Activated naive CD8-positive, alpha-beta T cell treated with anti-CD3 and anti-CD28 coated beads, Interleukin-2, amount 50 U/mL, for 24 hours (primary cell): ENCODE measurements around the gene ABCB8.
A peak's percentile ranks its signal among the peaks of the same experiment; 100 is the strongest.
"Not testable (repeated sequence)": the region's sequence is repeated elsewhere in the genome, so short reads cannot be mapped to it uniquely, and the experiment has no call there.

Source experiments
- ATAC-seq: fragments of 150-1000 bp; cut with Tn5 transposase; one replicate; pipeline ENCODE4 v1.10.0; 2021
- DNase-seq: peaks from one replicate; pipeline ENCODE4 v3.0.0; 2021
- H3K27ac Mint-ChIP-seq: one replicate; pipeline ENCODE4 v1.8.0; 2021; ENCODE audit warnings: mild to moderate bottlenecking, mixed read lengths
- H3K27me3 Mint-ChIP-seq: one replicate; pipeline ENCODE4 v1.8.0; 2021; ENCODE audit warnings: mixed read lengths
- H3K36me3 Mint-ChIP-seq: one replicate; pipeline ENCODE4 v1.8.0; 2021; ENCODE audit warnings: low read depth, mixed read lengths
- H3K4me1 Mint-ChIP-seq: one replicate; pipeline ENCODE4 v1.8.0; 2021; ENCODE audit warnings: mixed read lengths
- H3K4me3 Mint-ChIP-seq: one replicate; pipeline ENCODE4 v1.8.0; 2021; ENCODE audit warnings: mild to moderate bottlenecking, moderate library complexity, mixed read lengths
- H3K9me3 Mint-ChIP-seq: one replicate; pipeline ENCODE4 v1.8.0; 2021; ENCODE audit warnings: mixed read lengths

Gene ABCB8

DNA sequence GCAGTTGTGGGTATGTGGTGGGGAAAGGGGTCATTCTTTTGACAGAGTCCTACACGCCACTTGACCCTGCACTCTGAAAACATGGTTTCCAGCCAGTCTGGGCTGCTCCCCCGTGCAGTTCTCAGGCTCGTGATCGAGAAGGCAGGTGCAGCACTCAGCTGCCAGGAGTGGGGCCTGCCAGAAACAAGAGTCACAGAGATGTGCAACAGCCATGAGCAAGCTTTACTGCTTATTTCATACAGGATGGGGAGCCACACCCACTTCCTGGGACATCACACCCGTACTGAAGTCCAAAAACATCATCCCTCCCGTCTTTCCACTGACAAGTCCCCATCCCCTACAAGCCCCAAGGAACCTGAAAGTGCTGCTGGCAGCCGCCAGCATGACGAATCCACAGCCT is 13.3 kb upstream of the ABCB8 start:
- peak overlapping the region; percentile 88 for H3K27ac Mint-ChIP-seq
- ATAC-seq, result no peak
- peak overlapping the region; percentile 12 for H3K4me3 Mint-ChIP-seq
- H3K36me3 Mint-ChIP-seq, result peaks cover 10% of the 10 kb centered on the region
- peaks cover 10% of the 10 kb centered on the region for H3K27me3 Mint-ChIP-seq
- no peak for DNase-seq
- peaks cover 75% of the 10 kb centered on the region for H3K4me1 Mint-ChIP-seq
- H3K9me3 Mint-ChIP-seq, result no peaks in the 10 kb centered on the region

DNA sequence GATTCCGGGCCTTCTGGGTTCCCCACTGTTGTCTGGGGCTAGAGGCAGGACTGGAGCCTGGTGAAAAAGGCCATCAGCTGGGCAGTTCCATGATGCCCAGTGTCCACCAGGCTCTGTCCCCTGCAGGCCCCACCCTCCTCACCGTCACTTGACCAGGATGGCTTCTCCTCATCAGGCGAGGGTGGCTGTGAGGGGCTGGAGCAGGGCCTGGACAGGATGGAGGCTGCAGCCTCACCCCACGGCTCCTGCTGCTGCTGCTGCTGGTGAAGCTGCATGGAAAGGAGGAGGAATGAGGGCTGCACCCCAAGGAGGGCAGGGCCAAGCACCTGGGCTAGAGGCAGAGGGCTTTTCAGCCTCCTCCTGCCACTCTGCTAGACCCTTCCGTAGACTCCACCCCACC is 12.3 kb upstream of the ABCB8 start:
- Mint-ChIP-seq H3K4me3 (no peak overlapping the region), H3K9me3 (no peaks in the 10 kb centered on the region)
- no peak for DNase-seq

DNA sequence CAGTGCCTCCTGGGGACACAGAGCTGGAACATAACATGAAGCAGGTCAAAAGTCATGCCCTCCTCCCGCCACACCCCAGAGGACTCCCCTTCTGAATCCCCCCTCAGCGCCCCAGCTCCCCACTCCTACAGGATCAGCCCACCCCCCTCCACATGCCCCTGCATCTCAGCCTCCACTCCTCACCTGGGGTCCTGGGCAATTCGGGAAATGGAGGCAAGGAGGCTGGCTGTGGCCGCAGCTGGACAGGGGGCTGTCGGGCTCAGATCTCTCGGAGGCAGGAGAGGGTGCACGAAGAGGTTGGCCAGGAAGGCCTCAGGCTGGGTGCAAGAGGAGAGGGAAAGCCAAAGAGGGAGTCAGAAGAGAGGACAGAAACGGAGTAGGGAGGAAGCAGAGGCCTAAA is 11.7 kb upstream of the ABCB8 start:
- no peak overlapping the region for H3K27ac Mint-ChIP-seq
- peaks cover 63% of the 10 kb centered on the region for H3K4me1 Mint-ChIP-seq
- H3K9me3 Mint-ChIP-seq, result no peaks in the 10 kb centered on the region
- peak overlapping the region; percentile 78 for H3K4me3 Mint-ChIP-seq
- ATAC-seq (no peak), DNase-seq (no peak)
- H3K36me3 Mint-ChIP-seq, result peaks cover 10% of the 10 kb centered on the region
- H3K27me3 Mint-ChIP-seq, result peaks cover 24% of the 10 kb centered on the region

More for the DNA sequence above, 12.3 kb upstream of the ABCB8 start:
- Mint-ChIP-seq H3K36me3 (peaks cover 10% of the 10 kb centered on the region), H3K4me1 (peaks cover 66% of the 10 kb centered on the region), H3K27me3 (peaks cover 20% of the 10 kb centered on the region), H3K27ac (no peak overlapping the region)
- ATAC-seq, result no peak

DNA sequence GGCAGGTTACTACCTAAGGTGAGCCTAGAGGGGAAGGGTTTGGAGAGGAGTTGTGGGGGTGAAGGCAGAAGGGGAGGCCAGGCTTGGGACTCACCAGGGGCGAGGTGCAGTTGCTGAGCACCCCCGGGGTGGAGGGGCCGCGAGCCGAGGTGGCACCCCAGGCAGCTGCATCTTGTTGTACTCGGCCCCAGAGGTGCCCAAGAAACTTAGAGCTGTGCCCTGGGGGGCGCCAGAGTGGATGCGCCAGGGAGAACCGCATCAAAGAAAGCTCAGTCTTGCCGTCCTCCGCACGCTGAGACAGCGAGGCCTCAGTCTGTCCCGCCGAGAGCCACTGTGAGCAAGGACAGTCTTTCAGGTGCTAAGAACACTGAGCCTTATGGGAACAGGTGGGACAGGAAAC is 11.3 kb upstream of the ABCB8 start:
- ATAC-seq (no peak), DNase-seq (no peak)
- Mint-ChIP-seq H3K4me1 (peaks cover 58% of the 10 kb centered on the region), H3K27ac (no peak overlapping the region), H3K4me3 (peak overlapping the region; percentile 78), H3K27me3 (peaks cover 26% of the 10 kb centered on the region), H3K9me3 (no peaks in the 10 kb centered on the region), H3K36me3 (peaks cover 10% of the 10 kb centered on the region)

DNA sequence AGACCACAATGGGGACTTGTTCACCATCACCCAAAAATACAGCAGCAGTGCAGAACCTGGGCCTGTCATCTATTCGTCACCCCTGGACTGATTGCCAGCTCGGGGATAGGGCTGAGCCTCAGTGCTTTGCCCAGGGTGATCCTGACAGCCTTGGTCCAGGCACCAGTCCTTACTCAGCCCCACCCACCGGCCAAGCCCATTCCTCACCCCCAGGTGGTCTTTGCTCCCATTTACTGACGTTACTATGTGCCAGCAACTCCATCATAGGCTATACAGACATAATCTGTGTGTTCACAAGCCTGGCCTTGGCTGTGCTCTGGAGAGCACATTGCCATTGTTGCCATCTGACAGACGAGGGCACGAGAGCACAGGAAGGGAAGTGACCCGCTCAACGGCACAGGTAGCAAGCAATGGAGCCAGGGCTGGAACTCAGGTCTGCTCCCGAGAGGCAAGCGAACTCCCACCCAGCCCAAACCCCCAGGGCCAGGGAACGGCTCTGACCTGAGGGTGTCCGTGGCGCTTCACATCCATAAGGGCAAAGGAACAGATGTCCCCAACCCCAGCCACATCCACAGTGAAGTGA is 10.8 kb upstream of the ABCB8 start:
- Mint-ChIP-seq H3K9me3 (no peaks in the 10 kb centered on the region), H3K4me1 (peaks cover 53% of the 10 kb centered on the region), H3K36me3 (peaks cover 10% of the 10 kb centered on the region), H3K27me3 (peaks cover 27% of the 10 kb centered on the region), H3K4me3 (peak overlapping the region; percentile 78), H3K27ac (peak overlapping the region; percentile 83)
- DNase-seq (no peak), ATAC-seq (no peak)

DNA sequence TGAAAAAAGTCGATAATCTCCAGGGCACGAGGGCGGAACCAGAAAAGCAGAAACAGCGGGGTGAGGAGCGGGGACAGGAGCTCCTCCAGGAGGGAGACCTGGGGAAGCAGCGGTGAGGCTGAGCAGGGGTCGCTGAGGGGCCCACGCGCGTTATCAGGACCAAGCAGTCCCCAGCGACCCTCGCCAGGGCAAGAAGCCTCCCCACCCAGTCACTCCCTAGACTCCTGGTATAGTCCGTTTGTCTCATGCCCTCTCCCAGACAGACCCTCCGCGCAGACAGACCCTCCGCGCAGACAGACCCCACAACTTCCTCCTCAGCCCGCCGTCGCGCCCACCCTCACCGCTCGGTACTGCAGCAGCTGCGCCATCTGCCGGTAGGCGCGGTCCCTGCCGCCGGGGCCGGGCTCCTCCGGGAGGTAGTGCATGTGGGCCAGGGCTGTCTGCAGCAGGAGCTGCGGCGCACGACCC is 10.3 kb upstream of the ABCB8 start:
- DNase-seq (peak; percentile 91), ATAC-seq (peak; percentile 71)
- Mint-ChIP-seq H3K4me3 (peak overlapping the region; percentile 78), H3K9me3 (no peaks in the 10 kb centered on the region), H3K27me3 (peaks cover 27% of the 10 kb centered on the region), H3K4me1 (peaks cover 50% of the 10 kb centered on the region), H3K27ac (peak overlapping the region; percentile 83), H3K36me3 (peaks cover 10% of the 10 kb centered on the region)

DNA sequence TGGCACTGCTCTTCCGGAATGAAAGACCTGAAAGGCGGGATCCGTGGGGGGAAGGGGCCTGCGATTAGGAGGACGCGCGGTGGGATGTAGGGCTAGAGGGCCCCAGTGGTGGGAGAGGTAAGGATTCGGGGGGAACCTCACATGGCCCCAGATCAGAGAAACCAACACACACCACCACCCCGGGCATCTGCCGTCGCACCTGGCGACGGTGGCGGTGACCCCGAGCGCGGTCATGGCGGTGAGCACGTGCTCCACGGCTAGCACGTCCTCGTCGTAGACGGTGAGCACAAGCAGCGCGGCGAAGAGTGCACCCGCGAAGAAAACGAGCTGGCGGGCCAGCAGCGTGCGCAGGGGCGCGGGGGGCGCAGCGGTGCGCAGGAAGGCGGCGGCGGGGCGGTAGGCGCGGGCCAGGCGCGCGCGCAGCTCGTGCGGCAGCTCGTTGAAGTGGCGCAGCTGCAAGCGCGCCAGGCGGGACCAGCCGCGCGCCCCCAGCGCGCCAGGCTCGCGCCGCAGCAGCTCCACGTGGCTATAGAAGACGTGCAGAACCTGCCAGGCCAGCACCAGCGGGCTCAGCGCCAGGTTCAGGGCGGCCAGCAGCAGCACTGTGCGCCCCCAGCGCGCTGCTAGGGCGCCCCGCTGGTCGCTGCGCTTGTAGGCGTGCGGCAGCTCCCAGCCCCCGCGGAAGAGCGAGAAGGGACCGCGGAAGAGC is 9.7 kb upstream of the ABCB8 start:
- Mint-ChIP-seq H3K36me3 (peaks cover 10% of the 10 kb centered on the region), H3K4me1 (peaks cover 50% of the 10 kb centered on the region), H3K27ac (peak overlapping the region; percentile 83), H3K4me3 (peak overlapping the region; percentile 78), H3K9me3 (no peaks in the 10 kb centered on the region), H3K27me3 (peaks cover 27% of the 10 kb centered on the region)
- peak; percentile 45 for ATAC-seq
- DNase-seq, result no peak

DNA sequence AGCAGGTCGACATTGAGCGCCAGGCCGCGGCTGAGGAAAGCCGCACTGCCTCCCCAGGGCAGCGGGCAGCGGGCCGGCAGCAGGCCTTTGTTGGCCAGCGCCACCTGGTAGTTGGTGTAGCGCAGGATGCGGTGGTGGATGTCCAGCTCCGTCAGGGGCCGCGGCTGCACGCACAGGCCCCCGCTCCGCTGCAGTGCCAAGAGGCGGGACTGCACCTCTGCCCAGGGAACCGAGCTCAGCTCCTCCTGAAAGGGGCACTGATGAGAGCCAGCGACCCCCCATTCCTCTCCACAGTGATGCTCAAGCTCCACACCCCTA is 9.2 kb upstream of the ABCB8 start:
- DNase-seq (no peak), ATAC-seq (no peak)
- Mint-ChIP-seq H3K27me3 (peaks cover 27% of the 10 kb centered on the region), H3K36me3 (peaks cover 10% of the 10 kb centered on the region), H3K4me3 (peak overlapping the region; percentile 40), H3K9me3 (no peaks in the 10 kb centered on the region), H3K27ac (no peak overlapping the region), H3K4me1 (peaks cover 45% of the 10 kb centered on the region)

DNA sequence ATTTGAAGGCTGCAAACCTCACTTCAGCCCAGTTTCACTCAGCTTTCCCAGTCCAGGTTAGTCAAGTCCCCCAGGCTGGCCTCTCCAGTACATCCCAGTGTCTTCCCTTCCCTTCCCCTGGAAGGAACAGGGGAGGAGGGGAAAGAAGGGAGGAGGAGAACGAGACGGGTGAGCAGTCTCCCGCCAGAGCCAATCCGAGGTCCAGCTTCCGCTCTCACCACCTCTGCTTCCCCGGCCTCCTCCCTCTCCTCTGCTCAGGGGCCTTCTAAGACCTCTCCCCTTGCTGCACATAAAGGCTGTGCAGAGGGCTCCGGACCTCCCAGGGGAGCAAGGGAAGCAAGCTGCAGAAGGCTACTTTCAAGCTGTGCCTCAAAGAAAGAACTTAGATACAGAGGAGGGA is 8.0 kb upstream of the ABCB8 start:
- Mint-ChIP-seq H3K27ac (no peak overlapping the region), H3K4me1 (peaks cover 34% of the 10 kb centered on the region), H3K36me3 (peaks cover 5% of the 10 kb centered on the region), H3K9me3 (no peaks in the 10 kb centered on the region), H3K4me3 (no peak overlapping the region), H3K27me3 (peaks cover 27% of the 10 kb centered on the region)
- ATAC-seq, result no peak
- DNase-seq, result no peak

DNA sequence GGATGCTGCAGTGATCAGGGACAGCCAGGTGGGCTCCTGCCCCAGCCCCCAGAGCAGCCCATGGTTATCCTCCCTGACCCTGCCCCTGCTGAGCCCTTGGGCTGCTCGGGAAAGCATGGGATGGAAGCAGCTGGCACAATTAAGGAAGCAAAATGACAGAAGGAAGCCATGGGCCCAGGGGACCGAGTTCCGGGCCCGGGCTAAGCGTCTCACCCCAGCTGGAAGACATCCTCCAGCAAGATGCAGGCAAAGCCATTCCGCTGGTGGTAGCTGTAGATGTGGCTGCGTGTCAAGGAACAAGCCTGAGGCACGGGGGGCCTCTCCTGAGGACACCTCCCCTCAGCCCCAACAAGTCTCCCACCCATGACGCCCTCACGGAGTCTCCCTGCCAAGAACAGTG is 5.0 kb upstream of the ABCB8 start:
- peaks cover 24% of the 10 kb centered on the region for H3K27me3 Mint-ChIP-seq
- DNase-seq (no peak), ATAC-seq (no peak)
- H3K4me3 Mint-ChIP-seq, result no peak overlapping the region
- no peaks in the 10 kb centered on the region for H3K9me3 Mint-ChIP-seq
- H3K4me1 Mint-ChIP-seq, result peaks cover 20% of the 10 kb centered on the region
- no peaks in the 10 kb centered on the region for H3K36me3 Mint-ChIP-seq
- no peak overlapping the region for H3K27ac Mint-ChIP-seq

DNA sequence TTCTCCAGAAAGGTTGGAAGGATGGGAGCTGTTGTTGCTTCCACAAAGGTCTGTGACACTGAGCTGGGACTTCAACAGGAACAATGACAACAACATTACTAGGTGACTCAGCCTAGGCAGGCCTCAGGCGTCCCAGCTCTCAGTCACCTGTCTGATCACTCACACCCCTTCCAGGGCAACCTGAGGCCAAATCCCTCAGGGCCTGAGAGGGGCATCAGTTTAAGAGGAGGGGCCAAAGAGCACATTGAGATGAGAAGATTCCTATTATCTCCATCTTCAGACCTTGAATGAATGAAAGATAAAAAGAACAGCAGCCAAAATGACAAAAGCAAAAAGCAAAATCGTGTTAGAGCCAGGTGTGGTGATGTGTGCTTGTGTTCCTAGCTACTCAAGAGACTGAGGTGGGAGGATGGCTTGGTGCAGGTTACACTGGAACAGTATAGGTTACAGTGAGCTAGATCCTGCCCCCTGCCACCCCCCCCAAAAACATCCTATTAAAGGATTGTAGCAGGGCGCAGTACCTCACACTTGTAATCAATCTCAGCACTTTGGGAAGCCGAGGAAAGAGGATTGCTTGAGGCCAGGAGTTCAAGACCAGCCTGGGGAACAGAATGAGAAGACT is 3.7 kb upstream of the ABCB8 start, which contains the start of gene ATG9B:
ATG9B (minus strand) TSS at position 60 of the 622 bp plus-strand sequence. CDS start 71 bp downstream, outside the sequence.
- DNase-seq, result no peak
- H3K27me3 Mint-ChIP-seq, result peaks cover 19% of the 10 kb centered on the region
- peak within 1 kb of the TSS; percentile 4 for H3K27ac Mint-ChIP-seq
- no peak for ATAC-seq
- H3K4me1 Mint-ChIP-seq, result peaks cover 20% of the 10 kb centered on the region
- peaks cover 2% of the 10 kb centered on the region for H3K36me3 Mint-ChIP-seq
- no peak within 1 kb of the TSS for H3K4me3 Mint-ChIP-seq
- H3K9me3 Mint-ChIP-seq, result no peaks in the 10 kb centered on the region

DNA sequence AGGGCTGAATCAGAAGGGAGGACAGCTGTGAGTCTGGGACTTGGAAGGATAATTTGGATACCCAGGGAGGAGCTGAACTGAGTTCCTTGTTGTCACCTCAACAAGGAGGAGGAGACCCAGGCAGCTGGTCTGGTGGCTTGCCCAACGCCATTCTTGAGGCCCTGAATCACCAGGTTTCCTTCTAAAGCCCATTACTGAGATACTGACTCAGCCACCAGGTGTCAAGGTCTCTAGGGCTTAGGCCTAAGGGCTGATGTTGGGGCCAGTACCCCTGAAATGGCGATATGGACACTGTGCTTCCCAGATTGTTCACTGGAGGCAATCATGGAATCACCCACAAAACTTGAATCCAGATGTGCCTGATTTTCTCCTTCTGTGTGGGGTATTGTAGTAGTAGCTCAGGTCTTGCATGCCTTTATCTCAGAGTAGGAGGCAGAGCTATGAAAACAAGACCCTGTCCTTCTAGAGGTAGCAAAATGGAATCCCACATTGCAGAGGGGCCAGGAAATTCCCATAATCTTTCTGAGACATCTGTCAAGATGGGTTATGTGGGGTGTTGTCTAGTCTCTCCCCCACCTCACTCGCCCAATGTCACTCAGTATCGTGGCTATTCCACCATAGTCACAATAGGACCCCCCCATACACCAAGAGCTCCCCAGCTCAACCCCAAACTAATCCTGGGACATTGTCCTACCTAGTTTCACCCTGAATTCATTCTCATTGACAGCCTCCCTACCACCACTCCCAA is 2.2 kb upstream of the ABCB8 start:
- Mint-ChIP-seq H3K4me3 (no peak overlapping the region), H3K4me1 (peaks cover 23% of the 10 kb centered on the region), H3K9me3 (no peaks in the 10 kb centered on the region), H3K36me3 (peaks cover 4% of the 10 kb centered on the region), H3K27me3 (peaks cover 6% of the 10 kb centered on the region), H3K27ac (no peak overlapping the region)
- ATAC-seq (no peak), DNase-seq (no peak)

DNA sequence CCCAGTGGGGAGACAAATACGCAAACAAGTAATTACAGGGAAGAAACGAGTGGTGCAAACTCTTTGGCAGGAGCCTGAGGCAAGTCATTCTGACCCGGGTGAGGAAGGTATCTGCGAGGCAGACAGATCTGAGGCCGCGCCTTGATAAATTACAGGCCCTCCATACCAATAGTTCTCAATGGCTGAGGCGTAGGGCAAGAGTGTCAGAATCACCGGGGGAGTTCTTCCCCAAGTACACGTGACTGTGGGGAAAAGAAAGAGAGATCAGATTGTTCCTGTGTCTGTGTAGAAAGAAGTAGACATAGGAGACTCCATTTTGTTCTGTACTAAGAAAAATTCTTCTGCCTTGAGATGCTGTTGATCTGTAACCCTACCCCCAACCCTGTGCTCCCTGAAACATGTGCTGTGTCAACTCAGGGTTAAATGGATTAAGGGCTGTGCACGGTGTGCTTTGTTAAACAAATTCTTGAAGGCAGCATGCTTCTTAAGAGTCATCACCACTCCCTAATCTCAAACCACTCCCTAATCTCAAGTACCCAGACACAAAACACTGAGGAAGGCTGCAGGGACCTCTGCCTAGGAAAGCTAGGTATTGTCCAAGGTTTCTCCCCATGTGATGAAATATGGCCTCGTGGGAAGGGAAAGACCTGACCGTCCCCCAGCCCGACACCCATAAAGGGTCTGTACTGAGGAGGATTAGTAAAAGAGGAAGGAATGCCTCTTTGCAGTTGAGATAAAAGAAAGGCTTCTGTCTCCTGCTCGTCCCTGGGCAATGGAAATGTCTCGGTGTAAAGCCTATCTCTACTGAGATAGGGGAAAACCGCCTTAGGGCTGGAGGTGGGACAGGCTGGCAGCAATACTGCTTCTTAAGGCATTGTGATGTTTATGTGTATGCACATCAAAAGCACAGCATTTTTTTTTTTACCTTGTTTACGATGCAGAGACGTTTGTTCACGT is 1.2 kb upstream of the ABCB8 start:
- Mint-ChIP-seq H3K4me1 (peaks cover 23% of the 10 kb centered on the region), H3K27ac (peak overlapping the region; percentile 96), H3K4me3 (peak overlapping the region; percentile 98)
- not testable (repeated sequence) for H3K9me3 Mint-ChIP-seq, H3K27me3 Mint-ChIP-seq, H3K36me3 Mint-ChIP-seq, ATAC-seq, DNase-seq

DNA sequence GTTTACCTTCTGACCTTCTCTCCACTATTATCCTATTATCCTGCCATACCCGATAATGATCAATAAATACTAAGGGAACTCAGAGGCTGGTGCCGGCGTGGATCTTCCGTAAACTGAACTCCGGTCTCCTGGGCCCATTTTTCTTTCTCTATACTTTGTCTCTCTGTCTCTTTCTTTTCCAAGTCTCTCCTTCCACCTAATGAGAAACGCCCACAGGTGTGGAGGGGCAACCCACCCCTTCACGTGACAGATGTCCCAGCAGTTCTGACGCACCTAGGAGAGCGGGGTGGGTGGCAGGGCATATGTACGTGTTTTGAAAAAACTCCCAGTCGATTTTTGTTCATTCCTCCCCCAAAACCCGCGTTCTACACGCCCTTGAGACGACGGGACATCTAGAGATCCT is 521 bp upstream of the ABCB8 start:
- peak overlapping the region; percentile 98 for H3K4me3 Mint-ChIP-seq
- H3K9me3 Mint-ChIP-seq, H3K27me3 Mint-ChIP-seq, ATAC-seq, DNase-seq, H3K36me3 Mint-ChIP-seq: not testable (repeated sequence)
- H3K4me1 Mint-ChIP-seq, result peaks cover 23% of the 10 kb centered on the region
- peak overlapping the region; percentile 96 for H3K27ac Mint-ChIP-seq
